Measurements from ENCODE around the gene SPATS2L. TPM values are rescaled to one million over a fixed set of nuclear protein-coding genes. Genes with fewer than 3 reads are reported as not detected.

SPATS2L gene
- total RNA-seq, 1 donor from 2014 or later = 44.2 TPM

DNA sequence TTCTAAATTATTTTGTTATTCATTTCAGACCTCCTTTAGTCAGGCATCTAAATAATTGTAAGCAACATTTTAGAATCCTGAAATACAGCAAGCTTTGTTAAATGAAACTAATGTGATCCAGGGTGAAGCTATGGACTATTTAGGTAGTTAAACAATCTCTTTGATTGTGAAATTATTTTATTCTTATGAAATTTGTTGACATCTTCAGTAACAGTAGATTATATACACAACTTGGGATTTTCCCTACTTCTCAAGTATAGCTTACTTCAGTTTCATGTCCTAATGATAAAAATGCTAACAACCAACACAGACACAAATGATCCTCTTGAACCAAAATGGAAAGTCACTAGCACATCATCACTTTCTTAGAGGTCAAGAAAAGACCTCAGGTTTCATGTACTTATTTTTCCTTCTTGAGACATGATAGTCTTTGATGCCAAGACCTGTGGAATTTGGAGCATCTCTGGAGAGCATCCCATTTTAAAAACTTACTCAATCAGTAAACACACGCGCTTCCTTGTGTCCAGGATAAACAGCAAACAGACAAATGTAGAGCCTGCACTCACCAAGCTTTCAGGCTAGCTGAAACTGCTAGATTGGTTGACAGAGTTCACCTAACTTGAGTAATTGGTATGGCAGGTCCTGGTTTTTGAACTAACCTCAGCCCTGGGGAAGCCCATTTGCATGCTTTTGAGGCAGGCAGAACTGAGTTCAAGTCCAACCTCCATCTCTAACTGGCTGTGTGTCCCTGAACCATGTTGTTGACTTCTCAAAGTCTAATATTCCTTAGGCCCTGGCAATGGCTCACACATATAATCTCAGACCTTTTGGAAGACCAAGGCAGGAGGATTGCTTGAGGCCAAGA, 155.6 kb downstream of the SPATS2L start:
- intact Hi-C loops (cut with micrococcal nuclease) = no loop called here

DNA sequence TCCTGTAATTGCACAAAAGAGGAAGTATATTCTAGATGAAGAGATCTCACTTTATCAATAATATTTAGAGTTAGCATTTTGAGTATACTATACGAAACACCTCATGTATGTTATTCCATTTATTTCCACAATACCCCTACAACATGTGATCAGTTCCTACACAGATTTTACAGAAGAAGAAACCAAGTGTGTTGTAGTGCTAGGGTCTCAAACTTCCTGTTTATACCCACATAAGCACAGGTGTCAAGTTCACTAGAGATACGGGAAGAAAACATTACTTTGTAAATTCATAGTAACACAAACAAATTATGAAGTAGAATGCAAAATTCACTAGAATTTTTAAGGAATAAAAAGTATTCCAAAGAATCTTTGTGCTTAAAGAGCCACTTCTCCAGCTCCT, 157.0 kb downstream of the SPATS2L start:
- intact Hi-C loops (cut with micrococcal nuclease) = no loop called here

- intact Hi-C loops (cut with micrococcal nuclease) = loop anchor here (1.0 to 5.0 kb wide), 6 partner anchors 10 to 616 kb away; partner anchors contain the start of genes C2orf69 and FTCDNL1
These were observed 160.2 kb downstream of the SPATS2L start for GRCh38 chr2:200466425-200467418.

DNA sequence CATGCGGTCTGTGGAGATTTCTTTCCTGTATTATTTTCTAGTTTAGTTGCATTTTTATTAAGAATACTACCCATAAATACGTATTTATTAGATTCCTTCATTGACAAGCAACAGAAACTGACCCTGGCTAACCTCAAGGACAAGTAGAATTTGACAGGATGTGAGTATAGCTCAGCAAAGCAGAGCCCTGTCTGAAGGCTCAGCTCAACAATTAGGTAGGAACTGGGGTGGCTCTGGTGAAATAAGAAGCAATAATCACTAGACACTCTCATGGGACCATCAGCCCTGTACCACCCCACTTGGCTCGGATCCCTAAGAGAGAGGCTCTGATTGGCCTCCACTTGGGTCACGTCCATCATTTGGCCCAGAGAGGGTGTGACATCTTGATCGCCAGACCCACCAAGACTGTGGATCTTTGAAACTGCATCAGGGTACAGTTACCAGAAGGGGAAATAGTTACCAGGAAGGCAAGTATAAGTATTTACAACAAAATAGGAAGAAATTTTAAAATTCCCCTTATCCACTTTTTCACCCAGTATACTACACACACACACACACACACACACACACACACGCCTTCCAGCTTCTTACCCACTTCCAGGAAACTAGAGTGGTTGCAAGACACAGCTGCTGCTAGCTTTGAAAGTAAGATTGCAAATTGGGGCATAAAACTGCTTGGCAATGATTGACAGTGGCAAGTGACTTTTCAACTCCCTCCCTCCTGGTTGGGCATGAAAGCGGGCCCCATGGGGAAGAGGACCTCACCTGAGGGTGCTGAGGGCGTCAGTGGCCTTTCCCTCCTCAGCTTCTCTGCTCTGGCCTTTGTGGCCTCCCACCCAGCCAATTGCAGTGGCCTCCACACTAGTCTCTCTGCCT, 161.6 kb downstream of the SPATS2L start:
- intact Hi-C loops (cut with micrococcal nuclease) = loop anchor here (1.0 to 5.0 kb wide), 4 partner anchors 161 to 617 kb away; partner anchors contain the start of genes C2orf69 and FTCDNL1

GRCh38 chr2:200469708-200470211, 163.3 kb downstream of the SPATS2L start:
- intact Hi-C loops (cut with micrococcal nuclease) = loop anchor here (5.0 kb wide), 1 partner anchor 233 kb away; no protein-coding TSS in a partner anchor

GRCh38 chr2:200470230-200470629, 163.7 kb downstream of the SPATS2L start:
- intact Hi-C loops (cut with micrococcal nuclease) = no loop called here

DNA sequence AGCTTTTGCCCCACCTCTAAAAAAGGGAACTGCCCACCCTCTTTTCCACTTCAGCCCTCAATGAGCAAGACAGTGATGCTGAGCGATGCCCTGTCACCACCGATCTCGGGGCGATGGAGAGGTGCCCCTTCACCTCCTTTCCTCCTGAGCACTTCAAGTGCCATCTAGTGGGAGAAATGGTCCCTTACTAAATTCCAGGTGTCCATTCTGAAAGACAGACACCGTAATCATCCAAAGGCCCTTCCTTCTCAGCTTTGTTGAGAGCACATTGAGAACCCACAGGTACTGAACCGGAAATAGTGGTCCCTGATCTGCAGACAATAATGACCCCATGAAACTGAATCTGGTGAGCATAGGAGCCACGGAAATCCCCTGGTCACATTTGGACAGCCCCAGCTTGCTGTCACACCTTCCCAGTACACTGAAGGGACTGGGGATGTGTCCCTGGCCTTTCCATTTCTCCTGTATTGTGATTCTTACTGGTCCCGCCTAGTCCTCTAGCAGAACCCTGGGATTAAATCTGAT, 164.9 kb downstream of the SPATS2L start:
- intact Hi-C loops (cut with micrococcal nuclease) = loop anchor here (1.0 kb wide), 2 partner anchors 486 to 491 kb away; no protein-coding TSS in a partner anchor

GRCh38 chr2:200471928-200472645, 165.6 kb downstream of the SPATS2L start:
- intact Hi-C loops (cut with micrococcal nuclease) = loop anchor here (1.0 kb wide), 2 partner anchors 487 to 492 kb away; no protein-coding TSS in a partner anchor

DNA sequence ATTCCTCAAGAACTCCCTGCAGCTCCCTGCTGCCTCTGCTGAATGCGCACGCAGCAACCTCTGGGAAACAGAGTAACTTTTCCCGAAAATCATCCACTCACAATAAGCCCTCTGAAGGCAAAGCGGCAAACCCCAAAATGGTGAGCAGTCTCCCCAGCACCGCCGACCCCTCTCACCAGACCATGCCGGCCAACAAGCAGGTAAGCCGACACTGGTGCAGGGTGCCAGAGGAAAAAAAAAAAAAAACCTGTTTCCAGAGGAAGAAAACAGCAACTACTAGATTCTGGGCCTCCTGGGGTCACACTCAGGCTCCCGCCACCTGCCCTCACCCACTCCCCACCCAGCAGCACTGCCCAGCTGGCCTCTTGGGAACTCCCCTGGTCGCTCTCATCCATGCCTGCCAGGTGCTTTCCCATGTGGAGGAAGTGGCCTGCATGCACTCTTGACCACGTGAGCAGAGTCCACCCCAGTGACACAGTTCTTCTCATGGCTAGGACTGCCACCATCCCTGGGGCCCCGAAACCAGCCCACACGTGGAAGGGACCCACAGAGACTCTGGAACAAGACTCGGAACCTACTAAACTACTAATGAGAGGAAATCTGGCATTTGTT, 166.5 kb downstream of the SPATS2L start:
- intact Hi-C loops (cut with micrococcal nuclease) = no loop called here

GRCh38 chr2:200475795-200476194, 169.3 kb downstream of the SPATS2L start:
- intact Hi-C loops (cut with micrococcal nuclease) = no loop called here

GRCh38 chr2:200476836-200477235, 170.3 kb downstream of the SPATS2L start:
- intact Hi-C loops (cut with micrococcal nuclease) = no loop called here

GRCh38 chr2:200477667-200478131, 171.2 kb downstream of the SPATS2L start:
- intact Hi-C loops (cut with micrococcal nuclease) = no loop called here

DNA sequence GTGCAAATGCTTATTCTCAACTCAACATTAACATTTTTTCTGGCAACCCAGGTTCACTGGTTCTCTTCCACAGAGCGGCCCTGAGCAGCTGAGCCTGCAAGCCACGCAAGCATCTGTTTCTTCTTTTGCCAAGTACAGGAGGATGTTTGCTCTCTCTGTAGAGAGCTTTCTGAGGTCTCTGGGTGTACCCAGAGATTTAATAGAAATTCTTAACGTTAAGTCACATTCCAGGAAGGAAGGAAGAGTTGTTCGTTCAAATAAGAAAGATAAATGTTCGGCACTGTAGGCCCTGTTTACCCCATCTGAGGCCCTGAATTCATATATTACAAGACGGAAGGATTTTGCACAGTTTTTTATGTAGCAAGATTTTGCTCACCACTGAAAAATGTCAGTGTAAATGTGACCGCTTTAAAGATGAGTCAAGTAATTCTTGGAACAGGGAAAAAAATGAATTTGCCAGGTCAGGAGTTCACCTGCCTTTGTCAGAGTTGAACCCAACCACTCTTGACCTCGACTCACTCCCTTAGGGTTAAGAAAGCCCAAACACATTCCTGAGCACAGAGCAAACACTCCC, 173.3 kb downstream of the SPATS2L start:
- intact Hi-C loops (cut with micrococcal nuclease) = loop anchor here (5.0 to 10.0 kb wide), 2 partner anchors 242 to 775 kb away; no protein-coding TSS in a partner anchor

DNA sequence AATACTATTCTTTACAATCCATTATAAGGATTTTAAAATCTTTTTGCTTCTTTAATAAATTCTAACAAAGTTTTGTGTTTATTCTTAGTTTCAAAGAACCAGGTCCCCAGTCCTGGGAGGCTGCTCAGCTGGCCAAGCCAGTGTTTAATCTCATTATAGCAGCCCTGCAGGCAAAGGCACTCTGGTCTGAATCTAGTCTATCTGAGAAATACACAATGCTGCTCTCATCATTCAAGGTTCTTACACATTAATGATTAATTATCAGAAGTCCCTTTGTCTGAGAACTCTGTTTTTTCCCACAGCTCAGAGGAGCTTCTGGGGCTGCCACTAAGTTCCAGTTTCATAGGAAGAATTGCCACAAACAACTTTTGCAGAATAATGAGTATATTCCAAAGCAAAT, 175.7 kb downstream of the SPATS2L start:
- intact Hi-C loops (cut with micrococcal nuclease) = loop anchor here (5.0 to 10.0 kb wide), 2 partner anchors 245 to 777 kb away; no protein-coding TSS in a partner anchor

DNA sequence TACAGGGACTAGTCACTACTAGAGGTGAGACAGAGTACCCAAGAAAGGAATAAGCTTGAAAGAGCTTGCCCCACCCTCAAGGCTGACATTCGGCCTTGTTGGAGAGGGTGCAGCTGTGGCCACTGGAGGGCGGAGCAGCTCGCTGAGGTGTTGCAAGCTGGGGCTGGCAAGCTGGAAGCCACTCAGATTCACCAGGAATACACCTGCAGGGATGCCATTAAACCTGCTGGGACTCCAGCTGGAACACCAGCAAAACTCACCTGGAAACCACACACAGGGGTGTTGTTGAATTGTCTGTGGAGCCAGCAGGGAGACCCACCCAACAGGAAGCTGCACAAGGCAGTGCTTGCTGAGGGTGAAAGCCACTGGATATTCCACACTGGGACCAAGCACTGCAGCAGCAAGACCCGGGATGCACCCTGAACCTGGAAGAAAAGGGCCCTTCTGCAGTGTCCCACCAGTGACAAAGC, 177.3 kb downstream of the SPATS2L start:
- intact Hi-C loops (cut with micrococcal nuclease) = loop anchor here (5.0 to 10.0 kb wide), 2 partner anchors 246 to 779 kb away; no protein-coding TSS in a partner anchor

GRCh38 chr2:200484934-200485333, 178.4 kb downstream of the SPATS2L start:
- intact Hi-C loops (cut with micrococcal nuclease) = loop anchor here (5.0 to 10.0 kb wide), 2 partner anchors 248 to 780 kb away; no protein-coding TSS in a partner anchor

- intact Hi-C loops (cut with micrococcal nuclease) = loop anchor here (10.0 kb wide), 1 partner anchor 782 kb away; no protein-coding TSS in a partner anchor
These were observed 180.0 kb downstream of the SPATS2L start for GRCh38 chr2:200486529-200486928.

- intact Hi-C loops (cut with micrococcal nuclease) = loop anchor here (10.0 kb wide), 1 partner anchor 783 kb away; no protein-coding TSS in a partner anchor
These were observed 181.7 kb downstream of the SPATS2L start for GRCh38 chr2:200488169-200488568.

Data from T-helper 1 cell treated with Interleukin-12 subunit alpha and Interleukin-12 subunit beta and Interleukin-4 antibody, amounts not matched to agents 30 ng/mL and 1 ng/mL, for 36 hours (primary cell).